DOHH2 (cell line): Measurements from ENCODE around the gene MYCT1.

Experiments
- H3F3A ChIP-seq: fragments of 200-600 bp; sonication (generic), shearing (Covaris generic); 2 replicates; pipeline ENCODE4 v1.6.0; 2016; ENCODE audit warnings: antibody characterized with exemption, mild to moderate bottlenecking; ENCODE audit not compliant: control insufficient read depth, insufficient read depth
- H3K27ac ChIP-seq: fragments of 200-600 bp; sonication (generic); 2 replicates; pipeline ENCODE4 v1.5.1; 2014; ENCODE audit warnings: low read depth, mild to moderate bottlenecking, low read length, moderate library complexity
- H3K27me3 ChIP-seq: fragments of 200-600 bp; sonication (generic); 2 replicates; pipeline ENCODE4 v1.6.1; 2014; ENCODE audit warnings: mild to moderate bottlenecking, low read length, mixed read lengths; ENCODE audit not compliant: control insufficient read depth
- H3K36me3 ChIP-seq: fragments of 200-600 bp; sonication (generic); 2 replicates; pipeline ENCODE4 v1.6.1; 2014; ENCODE audit warnings: mild to moderate bottlenecking, low read length, moderate library complexity, mixed read lengths; ENCODE audit not compliant: control insufficient read depth
- H3K4me1 ChIP-seq: fragments of 200-600 bp; sonication (generic); 2 replicates; pipeline ENCODE4 v1.6.1; 2014; ENCODE audit warnings: mild to moderate bottlenecking, low read length, mixed read lengths; ENCODE audit not compliant: control insufficient read depth
- H3K4me2 ChIP-seq: fragments of 200-600 bp; sonication (generic); 2 replicates; pipeline ENCODE4 v1.6.0; 2014; ENCODE audit warnings: mild to moderate bottlenecking, low read length, moderate library complexity
- H3K4me3 ChIP-seq: fragments of 200-600 bp; sonication (generic); 2 replicates; pipeline ENCODE4 v1.5.1; 2014; ENCODE audit warnings: mild to moderate bottlenecking, low read length, mixed read lengths
- H3K79me2 ChIP-seq: fragments of 200-600 bp; sonication (generic); 2 replicates; pipeline ENCODE4 v1.6.1; 2014; ENCODE audit warnings: mild to moderate bottlenecking, low read length, mixed read lengths; ENCODE audit not compliant: control insufficient read depth
- H3K9me2 ChIP-seq: fragments of 200-600 bp; sonication (generic); replicated peaks from 2 replicates; pipeline ENCODE4 v1.6.1; 2014; ENCODE audit warnings: mild to moderate bottlenecking, low read length, mixed read lengths; ENCODE audit not compliant: control insufficient read depth
- H3K9me3 ChIP-seq: fragments of 200-600 bp; sonication (generic); 2 replicates; pipeline ENCODE4 v1.6.1; 2014; ENCODE audit warnings: antibody characterized with exemption, low read length, mixed read lengths; ENCODE audit not compliant: control insufficient read depth, insufficient read depth
- H4K20me1 ChIP-seq: fragments of 200-600 bp; sonication (generic); 2 replicates; pipeline ENCODE4 v1.6.0; 2014; ENCODE audit warnings: low read depth, mild to moderate bottlenecking, antibody characterized with exemption, low read length, moderate library complexity; ENCODE audit not compliant: control insufficient read depth, insufficient read depth
- CTCF ChIP-seq: fragments of 200-600 bp; sonication (generic); IDR thresholded peaks from one replicate; pipeline ENCODE4 v1.5.1; 2014; ENCODE audit warnings: antibody characterized with exemption, mild to moderate bottlenecking, low read depth, low read length; ENCODE audit not compliant: poor library complexity, severe bottlenecking
- EZH2phosphoT487 ChIP-seq: fragments of 200-600 bp; sonication (generic); IDR thresholded peaks from 2 replicates; pipeline ENCODE4 v1.6.1; 2017; ENCODE audit warnings: borderline replicate concordance, mild to moderate bottlenecking, antibody characterized with exemption, low read length, moderate library complexity, mixed read lengths

MYCT1 gene

GRCh38 chr6:152669895-152670294, 27.8 kb upstream of the MYCT1 start:
- no peaks in the 10 kb centered on the region for H3K79me2 ChIP-seq
- no peaks in the 10 kb centered on the region for H3F3A ChIP-seq
- no peak overlapping the region for H3K27ac ChIP-seq
- H3K27me3 ChIP-seq: no peaks in the 10 kb centered on the region
- H3K36me3 ChIP-seq: no peaks in the 10 kb centered on the region
- H3K9me3 ChIP-seq: no peaks in the 10 kb centered on the region
- H3K4me1 ChIP-seq: no peaks in the 10 kb centered on the region
- no peak overlapping the region for H3K4me3 ChIP-seq
- H3K4me2 ChIP-seq: no peak overlapping the region
- TF ChIP-seq EZH2phosphoT487 (no peak), CTCF (peak; percentile 25)
- no peaks in the 10 kb centered on the region for H4K20me1 ChIP-seq
- H3K9me2 ChIP-seq: no peaks in the 10 kb centered on the region

- H3K27me3 ChIP-seq: no peaks in the 10 kb centered on the region
- no peaks in the 10 kb centered on the region for H4K20me1 ChIP-seq
- no peaks in the 10 kb centered on the region for H3K9me2 ChIP-seq
- no peaks in the 10 kb centered on the region for H3K9me3 ChIP-seq
- H3K79me2 ChIP-seq: no peaks in the 10 kb centered on the region
- no peak overlapping the region for H3K4me3 ChIP-seq
- H3F3A ChIP-seq: no peaks in the 10 kb centered on the region
- H3K4me2 ChIP-seq: no peak overlapping the region
- no peaks in the 10 kb centered on the region for H3K4me1 ChIP-seq
- no peaks in the 10 kb centered on the region for H3K36me3 ChIP-seq
- no peak overlapping the region for H3K27ac ChIP-seq
- TF ChIP-seq EZH2phosphoT487 (no peak), CTCF (no peak)
These were observed 26.5 kb upstream of the MYCT1 start for GRCh38 chr6:152671171-152671570.

GRCh38 chr6:152673236-152673635, 24.5 kb upstream of the MYCT1 start:
- Histone ChIP-seq H3K27me3 (no peaks in the 10 kb centered on the region), H3K36me3 (no peaks in the 10 kb centered on the region), H3F3A (no peaks in the 10 kb centered on the region), H4K20me1 (no peaks in the 10 kb centered on the region), H3K4me2 (no peak overlapping the region), H3K9me3 (no peaks in the 10 kb centered on the region), H3K27ac (no peak overlapping the region), H3K79me2 (no peaks in the 10 kb centered on the region), H3K4me1 (no peaks in the 10 kb centered on the region), H3K4me3 (no peak overlapping the region), H3K9me2 (no peaks in the 10 kb centered on the region)
- TF ChIP-seq EZH2phosphoT487 (no peak), CTCF (no peak)

GRCh38 chr6:152680151-152680550, 17.5 kb upstream of the MYCT1 start:
- TF ChIP-seq EZH2phosphoT487 (no peak), CTCF (no peak)
- no peaks in the 10 kb centered on the region for H3K4me1 ChIP-seq
- no peak overlapping the region for H3K4me3 ChIP-seq
- no peak overlapping the region for H3K27ac ChIP-seq
- H3K4me2 ChIP-seq: no peak overlapping the region
- no peaks in the 10 kb centered on the region for H4K20me1 ChIP-seq
- H3K79me2 ChIP-seq: no peaks in the 10 kb centered on the region
- no peaks in the 10 kb centered on the region for H3F3A ChIP-seq
- no peaks in the 10 kb centered on the region for H3K27me3 ChIP-seq
- no peaks in the 10 kb centered on the region for H3K9me3 ChIP-seq
- no peaks in the 10 kb centered on the region for H3K9me2 ChIP-seq
- H3K36me3 ChIP-seq: no peaks in the 10 kb centered on the region
